Loucy (cell line): Measurements from ENCODE around the gene LLCFC1.

Experiments used
- H2AFZ ChIP-seq: fragments of 200-600 bp; sonication (generic); 2 replicates; pipeline ENCODE4 v1.6.0; 2016; ENCODE audit warnings: antibody characterized with exemption, mild to moderate bottlenecking, low read length, moderate library complexity
- H3F3A ChIP-seq: fragments of 200-600 bp; 2 replicates; pipeline ENCODE4 v1.6.0; 2016; ENCODE audit warnings: antibody characterized with exemption, low read depth, mild to moderate bottlenecking
- H3K27me3 ChIP-seq: fragments of 200-600 bp; sonication (generic); 2 replicates; pipeline ENCODE4 v1.6.1; 2014; ENCODE audit warnings: low read length, mild to moderate bottlenecking; ENCODE audit not compliant: insufficient read depth, poor library complexity, severe bottlenecking
- H3K36me3 ChIP-seq: fragments of 200-600 bp; sonication (generic); 2 replicates; pipeline ENCODE4 v1.6.1; 2016; ENCODE audit warnings: low read length; ENCODE audit not compliant: insufficient read depth
- H3K4me1 ChIP-seq: fragments of 200-600 bp; sonication (generic); 2 replicates; pipeline ENCODE4 v1.5.1; 2014; ENCODE audit warnings: low read length, mild to moderate bottlenecking; ENCODE audit not compliant: insufficient read depth, poor library complexity, severe bottlenecking
- H3K4me2 ChIP-seq: fragments of 200-600 bp; sonication (generic); 2 replicates; pipeline ENCODE4 v1.6.0; 2014; ENCODE audit warnings: antibody characterized with exemption, low read length, low read depth, mild to moderate bottlenecking; ENCODE audit not compliant: poor library complexity, severe bottlenecking
- H3K4me3 ChIP-seq: fragments of 200-600 bp; sonication (generic); 2 replicates; pipeline ENCODE4 v1.5.1; 2014; ENCODE audit warnings: low read length, mild to moderate bottlenecking, mixed read lengths; ENCODE audit not compliant: poor library complexity, severe bottlenecking
- H3K79me2 ChIP-seq: fragments of 200-600 bp; sonication (generic); 2 replicates; pipeline ENCODE4 v1.6.1; 2014; ENCODE audit warnings: low read length; ENCODE audit not compliant: insufficient read depth
- H3K9ac ChIP-seq: fragments of 200-600 bp; sonication (generic); 2 replicates; pipeline ENCODE4 v1.6.0; 2014; ENCODE audit warnings: mild to moderate bottlenecking, low read depth, low read length, moderate library complexity; ENCODE audit not compliant: poor library complexity, severe bottlenecking
- H3K9me2 ChIP-seq: fragments of 200-600 bp; sonication (generic); replicated peaks from 2 replicates; pipeline ENCODE4 v1.6.1; 2016; ENCODE audit warnings: low read depth, low read length, mixed read lengths
- H3K9me3 ChIP-seq: fragments of 200-600 bp; sonication (generic); 2 replicates; pipeline ENCODE4 v1.6.1; 2014; ENCODE audit warnings: mild to moderate bottlenecking, antibody characterized with exemption, low read length, low read depth; ENCODE audit not compliant: insufficient read depth
- H4K20me1 ChIP-seq: fragments of 200-600 bp; sonication (generic); 2 replicates; pipeline ENCODE4 v1.6.0; 2014; ENCODE audit warnings: antibody characterized with exemption, low read length, mild to moderate bottlenecking; ENCODE audit not compliant: insufficient read depth, poor library complexity, severe bottlenecking
- CTCF ChIP-seq: fragments of 200-600 bp; sonication (generic); conservative IDR thresholded peaks from 2 replicates; pipeline ENCODE4 v1.5.1; 2014; ENCODE audit warnings: mild to moderate bottlenecking, antibody characterized with exemption, low read length
- EZH2phosphoT487 ChIP-seq: fragments of 200-600 bp; IDR thresholded peaks from 2 replicates; pipeline ENCODE4 v1.6.1; 2018; ENCODE audit warnings: antibody characterized with exemption, mild to moderate bottlenecking, moderate library complexity, borderline replicate concordance

LLCFC1 gene

GRCh38 chr7:142919656-142920055, 19.6 kb upstream of the LLCFC1 start:
- H3K27me3 ChIP-seq = no peaks in the 10 kb centered on the region
- H3K36me3 ChIP-seq = no peaks in the 10 kb centered on the region
- no peak overlapping the region for H3K4me3 ChIP-seq
- H3K4me1 ChIP-seq = no peaks in the 10 kb centered on the region
- no peaks in the 10 kb centered on the region for H3K9me2 ChIP-seq
- no peak for TF ChIP-seq CTCF
- TF ChIP-seq EZH2phosphoT487 = no peak
- H2AFZ ChIP-seq = no peak overlapping the region
- no peaks in the 10 kb centered on the region for H3K9me3 ChIP-seq
- no peaks in the 10 kb centered on the region for H3F3A ChIP-seq
- H4K20me1 ChIP-seq = no peaks in the 10 kb centered on the region
- no peak overlapping the region for H3K9ac ChIP-seq
- H3K4me2 ChIP-seq = no peak overlapping the region
- no peaks in the 10 kb centered on the region for H3K79me2 ChIP-seq

DNA sequence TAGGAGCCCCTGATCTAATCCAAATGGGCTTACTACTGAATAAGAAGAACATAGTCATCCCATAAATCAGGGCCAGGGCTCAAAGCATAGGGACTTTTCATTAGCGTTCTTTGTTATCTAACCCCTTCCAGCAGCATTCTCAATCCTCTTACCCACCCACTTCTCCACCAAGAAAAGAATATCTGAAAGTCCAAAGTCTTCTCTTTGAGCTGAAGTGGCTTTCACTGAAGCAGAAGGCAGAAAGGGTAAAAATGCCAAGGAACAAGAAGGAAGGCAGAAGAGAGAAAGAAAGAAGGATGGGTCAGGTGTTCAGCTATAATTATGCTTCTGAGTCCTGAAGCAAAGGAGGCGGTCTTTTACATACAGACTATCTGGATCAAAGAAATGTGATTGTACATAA, 15.9 kb upstream of the LLCFC1 start:
- Histone ChIP-seq H3K9me3 (no peaks in the 10 kb centered on the region), H3K9me2 (no peaks in the 10 kb centered on the region), H4K20me1 (no peaks in the 10 kb centered on the region), H3K9ac (no peak overlapping the region), H3K4me3 (no peak overlapping the region), H3K36me3 (no peaks in the 10 kb centered on the region), H3K27me3 (no peaks in the 10 kb centered on the region), H3K4me1 (no peaks in the 10 kb centered on the region), H3K79me2 (no peaks in the 10 kb centered on the region), H3F3A (no peaks in the 10 kb centered on the region), H2AFZ (0 out of 2 replicates have a peak overlapping the region, but pooled peaks have one; percentile 2), H3K4me2 (no peak overlapping the region)
- no peak for TF ChIP-seq CTCF
- no peak for TF ChIP-seq EZH2phosphoT487

GRCh38 chr7:142925413-142925812, 13.9 kb upstream of the LLCFC1 start:
- Histone ChIP-seq H3K9me3 (no peaks in the 10 kb centered on the region), H3F3A (no peaks in the 10 kb centered on the region), H4K20me1 (no peaks in the 10 kb centered on the region), H3K4me2 (no peak overlapping the region), H3K9me2 (no peaks in the 10 kb centered on the region), H3K79me2 (no peaks in the 10 kb centered on the region), H3K27me3 (no peaks in the 10 kb centered on the region), H3K4me1 (no peaks in the 10 kb centered on the region), H2AFZ (no peak overlapping the region), H3K36me3 (no peaks in the 10 kb centered on the region), H3K4me3 (no peak overlapping the region), H3K9ac (no peak overlapping the region)
- peak; percentile 64 for TF ChIP-seq CTCF
- no peak for TF ChIP-seq EZH2phosphoT487
